H9 (cell line): ENCODE data around the gene MRM2. TPM values are rescaled to one million over a fixed set of nuclear protein-coding genes. Genes with fewer than 3 reads are reported as not detected.

Source experiments
- DNase-seq: peaks from one replicate; pipeline ENCODE4 v3.0.0-alpha.2; 2017
- H2AFZ ChIP-seq: one replicate; pipeline ENCODE4 v1.6.1; 2013; ENCODE audit warnings: mild to moderate bottlenecking, low read length, control low read depth, moderate library complexity
- H2AK5ac ChIP-seq: 2 replicates; pipeline ENCODE4 v1.6.1; 2013; ENCODE audit warnings: low read length, control low read depth, mixed read lengths; ENCODE audit not compliant: insufficient read length
- H2BK120ac ChIP-seq: one replicate; pipeline ENCODE4 v1.6.1; 2013; ENCODE audit warnings: low read depth, mild to moderate bottlenecking, low read length, control low read depth, inconsistent platforms; ENCODE audit not compliant: poor library complexity, severe bottlenecking
- H2BK12ac ChIP-seq: 2 replicates; pipeline ENCODE4 v1.6.1; 2013; ENCODE audit warnings: low read length, control low read depth, mixed read lengths, low read depth; ENCODE audit not compliant: insufficient read length
- H2BK15ac ChIP-seq: 2 replicates; pipeline ENCODE4 v1.6.1; 2013; ENCODE audit warnings: low read depth, low read length, control low read depth
- H2BK20ac ChIP-seq: one replicate; pipeline ENCODE4 v1.6.1; 2013; ENCODE audit warnings: low read depth, mild to moderate bottlenecking, low read length, control low read depth, inconsistent platforms; ENCODE audit not compliant: poor library complexity, severe bottlenecking
- H2BK5ac ChIP-seq: 2 replicates; pipeline ENCODE4 v1.6.1; 2013; ENCODE audit warnings: low read length, control low read depth, mixed read lengths; ENCODE audit not compliant: insufficient read length
- H3K14ac ChIP-seq: 2 replicates; pipeline ENCODE4 v1.6.1; 2013; ENCODE audit warnings: low read length, control low read depth; ENCODE audit not compliant: insufficient read depth
- H3K18ac ChIP-seq: 2 replicates; pipeline ENCODE4 v1.6.1; 2013; ENCODE audit warnings: low read depth, mild to moderate bottlenecking, mixed read lengths, low read length, control low read depth; ENCODE audit not compliant: insufficient read length
- H3K23ac ChIP-seq: 2 replicates; pipeline ENCODE4 v1.6.1; 2013; ENCODE audit warnings: low read length, control low read depth, mixed read lengths, low read depth; ENCODE audit not compliant: insufficient read length
- H3K23me2 ChIP-seq: 2 replicates; pipeline ENCODE4 v1.6.1; 2013; ENCODE audit warnings: low read depth, mild to moderate bottlenecking, mixed read lengths, low read length, control low read depth; ENCODE audit not compliant: insufficient read length, poor library complexity, severe bottlenecking
- H3K27ac ChIP-seq: 2 replicates; pipeline ENCODE4 v1.5.1; 2013; ENCODE audit warnings: low read length, control low read depth, mixed read lengths, low read depth; ENCODE audit not compliant: insufficient read length
- H3K27me3 ChIP-seq: 2 replicates; pipeline ENCODE4 v1.6.1; 2013; ENCODE audit warnings: low read length, control low read depth, inconsistent platforms; ENCODE audit not compliant: insufficient read depth
- H3K4ac ChIP-seq: 2 replicates; pipeline ENCODE4 v1.6.1; 2013; ENCODE audit warnings: low read depth, mild to moderate bottlenecking, control low read depth, inconsistent platforms, low read length, moderate library complexity
- H3K4me1 ChIP-seq: 2 replicates; pipeline ENCODE4 v1.6.1; 2013; ENCODE audit warnings: low read length, control low read depth, inconsistent platforms; ENCODE audit not compliant: insufficient read depth
- H3K4me2 ChIP-seq: 2 replicates; pipeline ENCODE4 v1.6.1; 2013; ENCODE audit warnings: low read length, control low read depth, mixed read lengths; ENCODE audit not compliant: insufficient read length, insufficient read depth
- H3K56ac ChIP-seq: 2 replicates; pipeline ENCODE4 v1.6.1; 2013; ENCODE audit warnings: low read depth, mild to moderate bottlenecking, mixed read lengths, low read length, control low read depth; ENCODE audit not compliant: insufficient read length
- H3K79me1 ChIP-seq: 2 replicates; pipeline ENCODE4 v1.6.1; 2013; ENCODE audit warnings: low read depth, mild to moderate bottlenecking, moderate library complexity, low read length, control low read depth, inconsistent platforms; ENCODE audit not compliant: insufficient read depth, poor library complexity, severe bottlenecking
- H3K79me2 ChIP-seq: 2 replicates; pipeline ENCODE4 v1.6.1; 2013; ENCODE audit warnings: low read length, control low read depth, inconsistent platforms; ENCODE audit not compliant: insufficient read depth
- H3K9ac ChIP-seq: 2 replicates; pipeline ENCODE4 v1.6.1; 2013; ENCODE audit warnings: low read length, control low read depth, mixed read lengths; ENCODE audit not compliant: insufficient read length; ENCODE audit errors: extremely low read depth
- H3K9me3 ChIP-seq: one replicate; pipeline ENCODE4 v1.6.1; 2013; ENCODE audit warnings: low read depth, low read length, inconsistent platforms; ENCODE audit not compliant: control insufficient read depth
- H3T11ph ChIP-seq: one replicate; pipeline ENCODE4 v1.6.1; 2013; ENCODE audit warnings: mild to moderate bottlenecking, low read length, control low read depth, inconsistent platforms
- H4K20me1 ChIP-seq: one replicate; pipeline ENCODE4 v1.6.1; 2013; ENCODE audit not compliant: control insufficient read depth, insufficient read length, insufficient read depth
- H4K5ac ChIP-seq: 2 replicates; pipeline ENCODE4 v1.6.1; 2013; ENCODE audit warnings: low read depth, mild to moderate bottlenecking, mixed read lengths, low read length, control low read depth; ENCODE audit not compliant: insufficient read length
- H4K8ac ChIP-seq: replicated peaks from 2 replicates; pipeline ENCODE4 v1.6.1; 2013; ENCODE audit warnings: low read length, control low read depth, mixed read lengths, low read depth; ENCODE audit not compliant: insufficient read length
- H4K91ac ChIP-seq: 2 replicates; pipeline ENCODE4 v1.6.1; 2013; ENCODE audit warnings: low read depth, mild to moderate bottlenecking, moderate library complexity, mixed read lengths, low read length, control low read depth; ENCODE audit not compliant: insufficient read length
- H3K27ac Mint-ChIP-seq, 3 experiments: 2 replicates in 2 of 3; 3 replicates in 1 of 3; pipeline ENCODE4 v1.8.0; 2020 to 2021; ENCODE audit warnings: mixed read lengths in 3 of 3, mild to moderate bottlenecking in 1 of 3, moderate library complexity in 1 of 3
- H3K27me3 Mint-ChIP-seq: 2 replicates; pipeline ENCODE4 v1.8.0; 2021; ENCODE audit warnings: low read depth, mild to moderate bottlenecking, moderate library complexity, mixed read lengths
- H3K36me3 Mint-ChIP-seq, 3 experiments: 2 replicates in 2 of 3; 3 replicates in 1 of 3; pipeline ENCODE4 v1.8.0; 2020 to 2021; ENCODE audit warnings: low read depth in 3 of 3, mixed read lengths in 3 of 3; ENCODE audit not compliant: insufficient read depth in 1 of 3
- H3K4me1 Mint-ChIP-seq, 2 experiments: 2 replicates each; pipeline ENCODE4 v1.8.0; 2020; ENCODE audit warnings: mixed read lengths in 2 of 2
- H3K4me3 Mint-ChIP-seq, 2 experiments: 2 replicates in 1 of 2; 3 replicates in 1 of 2; pipeline ENCODE4 v1.8.0; 2020 to 2021; ENCODE audit warnings: mild to moderate bottlenecking in 2 of 2, mixed read lengths in 2 of 2, moderate library complexity in 1 of 2
- H3K9me3 Mint-ChIP-seq, 2 experiments: 2 replicates in 1 of 2; 3 replicates in 1 of 2; pipeline ENCODE4 v1.8.0; 2020; ENCODE audit warnings: mild to moderate bottlenecking in 2 of 2, mixed read lengths in 2 of 2, moderate library complexity in 1 of 2
- CTCF ChIP-seq: fragments of 200-600 bp; sonication (generic); conservative IDR thresholded peaks from 3 replicates; pipeline ENCODE4 v1.8.0; 2021; ENCODE audit warnings: antibody characterized with exemption, mild to moderate bottlenecking
- WGBS: extraction: QIAGEN DNeasy Blood & Tissue Kit; methylation state at CpG from one replicate; pipeline ENCODE4 v1.1.7; 2013; ENCODE audit warnings: missing lambda C conversion rate, low lambda C conversion rate, mixed read lengths; ENCODE audit not compliant: insufficient read length; ENCODE audit errors: extremely low coverage; 5-methylcytosine and 5-hydroxymethylcytosine counted together
- total RNA-seq: library from RNA; stranded (reverse); gene quantifications from 2 replicates; pipeline ENCODE4 v1.2.1, GENCODE V29; 2021

Gene MRM2
- total RNA-seq, 1 experiment from 2014 or later: 59.0 TPM

GRCh38 chr7:2229467-2229866 lies 12.5 kb downstream of the MRM2 start:
- no peak overlapping the region for H2BK120ac ChIP-seq
- no peaks in the 10 kb centered on the region for H3K9me3 ChIP-seq
- Mint-ChIP-seq H3K4me3 (no peak overlapping the region), H3K36me3 (peaks cover 25 to 57% (median 52%) of the 10 kb centered on the region in 3 experiments), H3K27ac (peak overlapping the region in 1 of 3 experiments; percentile 90; a peak in 1 of 7 replicates), H3K4me1 (peaks cover 9 to 12% of the 10 kb centered on the region in 2 experiments), H3K9me3 (no peaks in the 10 kb centered on the region), H3K27me3 (no peaks in the 10 kb centered on the region)
- no peak overlapping the region for H2BK20ac ChIP-seq
- no peak overlapping the region for H3T11ph ChIP-seq
- H3K9ac ChIP-seq: no peak overlapping the region
- no peak overlapping the region for H3K4ac ChIP-seq
- no peak for DNase-seq
- no peak overlapping the region for H2AK5ac ChIP-seq
- H2BK15ac ChIP-seq: no peak overlapping the region
- no peak overlapping the region for H3K18ac ChIP-seq
- H3K23ac ChIP-seq: no peak overlapping the region
- no peak overlapping the region for H3K4me2 ChIP-seq
- TF ChIP-seq CTCF: no peak
- no peak overlapping the region for H2BK5ac ChIP-seq
- no peak overlapping the region for H4K8ac ChIP-seq
- no peaks in the 10 kb centered on the region for H3K27me3 ChIP-seq
- H3K79me1 ChIP-seq: peaks cover 12% of the 10 kb centered on the region
- no peaks in the 10 kb centered on the region for H4K20me1 ChIP-seq
- H2BK12ac ChIP-seq: no peak overlapping the region
- H3K23me2 ChIP-seq: peaks cover 13% of the 10 kb centered on the region
- no CpG with 5 or more reads among the region's 7 CpGs for WGBS
- no peak overlapping the region for H4K5ac ChIP-seq
- H2AFZ ChIP-seq: no peak overlapping the region
- no peak overlapping the region for H4K91ac ChIP-seq
- H3K4me1 ChIP-seq: no peaks in the 10 kb centered on the region
- H3K14ac ChIP-seq: no peak overlapping the region
- H3K56ac ChIP-seq: no peak overlapping the region
- no peak overlapping the region for H3K27ac ChIP-seq
- H3K79me2 ChIP-seq: peaks cover 5% of the 10 kb centered on the region; the same call in 1 of the 2 replicates
